ENCODE measurements around the gene CMTM3.
"Not testable (repeated sequence)": the region's sequence is repeated elsewhere in the genome, so short reads cannot be mapped to it uniquely, and the experiment has no call there.

The CMTM3 gene

GRCh38 chr16:66581246-66581952 lies 23.1 kb upstream of the CMTM3 start:
- no peak for DNase-seq (ENCODE audit: low read depth in 4 of 4, low spot score in 1 of 4)

GRCh38 chr16:66585481-66586239 lies 18.8 kb upstream of the CMTM3 start:
- no peak for DNase-seq (ENCODE audit: low read depth in 4 of 4, low spot score in 1 of 4)

- no peak for DNase-seq (ENCODE audit: low read depth in 4 of 4, low spot score in 1 of 4)
Measured at GRCh38 chr16:66587881-66588600, 16.5 kb upstream of the CMTM3 start.

- peak in 2 of 4 experiments; percentile 18 to 37 for DNase-seq (ENCODE audit: low read depth in 4 of 4, low spot score in 1 of 4)
Measured at GRCh38 chr16:66588981-66589713, 15.4 kb upstream of the CMTM3 start.

- no peak for DNase-seq (ENCODE audit: low read depth in 4 of 4, low spot score in 1 of 4)
Measured at GRCh38 chr16:66590322-66590721, 14.2 kb upstream of the CMTM3 start.

- DNase-seq (ENCODE audit: low read depth in 4 of 4, low spot score in 1 of 4), result no peak
Measured at GRCh38 chr16:66591018-66591417, 13.5 kb upstream of the CMTM3 start.

- no peak for DNase-seq (ENCODE audit: low read depth in 4 of 4, low spot score in 1 of 4)
Measured at GRCh38 chr16:66592241-66592640, 12.3 kb upstream of the CMTM3 start.

- DNase-seq (ENCODE audit: low read depth in 4 of 4, low spot score in 1 of 4), result no peak
Measured at GRCh38 chr16:66592814-66593213, 11.7 kb upstream of the CMTM3 start.

- DNase-seq (ENCODE audit: low read depth in 4 of 4, low spot score in 1 of 4), result no peak
Measured at GRCh38 chr16:66594739-66595138, 9.8 kb upstream of the CMTM3 start.

- not testable (repeated sequence) for DNase-seq (ENCODE audit: low read depth in 4 of 4, low spot score in 1 of 4)
Measured at GRCh38 chr16:66596559-66596958, 7.9 kb upstream of the CMTM3 start.

GRCh38 chr16:66596986-66597848 lies 7.3 kb upstream of the CMTM3 start:
- no peak for DNase-seq (ENCODE audit: low read depth in 4 of 4, low spot score in 1 of 4)

- DNase-seq (ENCODE audit: low read depth in 4 of 4, low spot score in 1 of 4), result no peak
Measured at GRCh38 chr16:66598111-66598510, 6.4 kb upstream of the CMTM3 start.

GRCh38 chr16:66599726-66600125 lies 4.8 kb upstream of the CMTM3 start:
- DNase-seq (ENCODE audit: low read depth in 4 of 4, low spot score in 1 of 4), result no peak

- DNase-seq (ENCODE audit: low read depth in 4 of 4, low spot score in 1 of 4), result no peak
Measured at GRCh38 chr16:66600477-66600876, 4.0 kb upstream of the CMTM3 start.

GRCh38 chr16:66601471-66601870 lies 3.0 kb upstream of the CMTM3 start:
- no peak for DNase-seq (ENCODE audit: low read depth in 4 of 4, low spot score in 1 of 4)

GRCh38 chr16:66603537-66604375 lies 748 bp upstream of the CMTM3 start:
- DNase-seq (ENCODE audit: low read depth in 4 of 4, low spot score in 1 of 4), result peak in 3 of 4 experiments; percentile 24 to 50 (median 42)

GRCh38 chr16:66605177-66605978 lies 874 bp downstream of the CMTM3 start:
- peak in 1 of 4 experiments; percentile 35 for DNase-seq (ENCODE audit: low read depth in 4 of 4, low spot score in 1 of 4)

GRCh38 chr16:66605979-66606751 lies 1.7 kb downstream of the CMTM3 start:
- no peak for DNase-seq (ENCODE audit: low read depth in 4 of 4, low spot score in 1 of 4)

Data from stimulated activated CD4-positive, alpha-beta T cell treated with anti-CD3 and anti-CD28 coated beads, Interleukin-1b, Interleukin-23, amount 100 ng/mL, for 24 hours (primary cell).